CD4-positive, alpha-beta T cell treated with Interleukin-4 for 4 hours (primary cell): ENCODE data around the gene AGTR1.
"Not testable (repeated sequence)": the region's sequence is repeated elsewhere in the genome, so short reads cannot be mapped to it uniquely, and the experiment has no call there.

Experiments
- DNase-seq: peaks from one replicate; pipeline ENCODE4 v3.0.0-alpha.2; 2020

Gene AGTR1

DNA sequence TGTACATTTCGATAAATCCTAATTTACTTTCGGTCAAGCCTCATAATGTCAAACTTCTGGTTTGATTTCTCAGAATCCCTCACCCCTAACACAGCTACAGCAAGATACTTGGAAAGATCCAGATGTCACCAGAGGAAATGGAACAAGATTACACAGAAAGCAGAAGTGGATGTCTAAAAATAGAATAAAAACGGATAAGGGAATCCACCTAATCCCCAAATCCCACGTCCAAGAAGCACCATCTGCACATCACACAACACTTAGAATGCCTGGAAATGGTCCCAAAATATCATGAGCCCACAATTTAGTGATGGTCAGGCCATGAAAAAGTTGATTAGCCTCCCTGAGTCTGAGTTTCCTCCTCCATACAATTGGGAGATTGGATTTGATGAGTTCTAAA is 61.7 kb downstream of the AGTR1 start:
- no peak for DNase-seq

DNA sequence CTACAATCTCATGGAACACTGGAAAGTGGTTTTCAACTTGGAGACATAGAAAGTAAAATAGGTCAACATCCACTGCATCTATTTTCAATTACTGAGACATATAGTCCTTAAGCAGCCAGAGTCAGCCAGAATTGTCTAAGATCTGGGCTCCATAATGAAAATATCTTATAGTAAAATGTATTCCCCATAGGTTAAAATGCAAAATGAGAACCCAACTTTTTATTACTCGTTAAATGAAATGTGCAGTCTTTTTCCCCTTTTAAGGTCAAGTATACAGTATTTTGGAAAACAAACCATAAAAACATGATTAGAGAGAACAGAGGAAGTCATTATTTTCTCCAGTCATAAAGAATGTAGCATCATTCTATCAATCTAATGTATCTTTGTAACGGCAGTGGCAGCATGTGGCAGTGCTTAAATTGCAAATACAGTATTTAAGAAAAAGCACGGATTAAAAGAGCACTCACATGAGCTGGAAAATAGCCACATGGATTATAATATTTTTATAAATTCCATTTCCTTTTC is 65.5 kb downstream of the AGTR1 start:
- DNase-seq: no peak

DNA sequence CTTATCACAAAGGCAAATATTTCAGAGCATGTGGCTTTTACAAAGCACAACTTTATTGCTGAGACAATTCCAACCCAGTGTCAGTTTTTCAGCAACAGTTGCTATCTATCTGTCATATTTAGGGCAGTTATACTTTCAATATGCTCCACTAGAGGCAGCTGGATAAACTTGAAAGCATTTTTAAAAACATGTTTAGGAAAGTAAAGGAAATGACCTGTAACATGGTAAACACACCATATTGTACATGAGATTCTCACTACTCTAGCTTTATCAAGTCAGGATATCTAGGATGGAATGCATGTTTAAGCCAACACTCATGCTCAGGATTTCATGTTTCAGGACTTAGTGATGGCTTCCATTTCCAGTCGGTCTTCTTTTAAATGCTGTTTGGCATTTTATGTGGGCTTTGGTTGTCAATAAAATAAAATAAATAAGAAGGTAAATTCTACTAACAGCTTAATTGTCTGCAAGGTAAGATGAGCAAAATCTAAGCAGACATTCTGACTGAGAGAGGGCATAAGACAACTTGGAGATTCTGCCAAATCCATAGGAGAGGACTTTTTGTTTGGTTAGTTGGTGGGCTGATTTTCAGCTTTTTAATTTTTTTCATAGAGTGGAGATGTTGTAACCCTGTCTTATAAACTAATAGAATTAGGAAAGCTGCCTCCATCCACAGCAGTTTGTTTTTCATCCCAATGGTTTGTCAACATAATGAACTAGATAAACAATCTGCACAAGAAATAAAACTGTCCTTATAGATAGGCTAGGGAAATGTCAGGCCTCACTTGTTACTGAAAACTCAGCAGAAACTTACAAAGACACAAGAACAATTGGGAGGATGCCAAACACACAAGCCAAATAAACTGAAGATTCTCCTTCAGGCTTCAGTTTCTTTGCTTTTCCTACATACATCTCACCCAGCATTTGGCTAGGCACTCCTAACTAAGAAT is 66.6 kb downstream of the AGTR1 start:
- no peak for DNase-seq

DNA sequence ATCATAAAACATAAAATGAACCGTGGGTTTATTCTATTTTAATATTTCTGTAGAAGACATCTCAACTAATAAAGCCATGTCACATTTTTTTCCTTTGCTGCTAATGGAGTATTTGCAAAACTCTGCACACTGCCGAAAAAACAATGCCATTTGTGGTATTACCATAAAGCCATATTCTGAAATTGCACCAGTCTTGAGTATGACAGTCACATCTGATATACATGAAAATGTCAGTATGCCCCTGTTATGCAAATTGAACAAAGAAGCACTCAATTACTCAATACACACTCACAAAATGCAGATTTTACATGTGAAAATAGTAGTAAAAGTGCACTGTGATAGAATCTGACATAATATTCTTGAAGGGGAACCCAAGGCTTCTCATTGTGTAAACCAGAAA is 74.7 kb downstream of the AGTR1 start:
- DNase-seq: no peak

GRCh38 chr3:148772835-148773234 is 75.1 kb downstream of the AGTR1 start:
- DNase-seq: no peak

DNA sequence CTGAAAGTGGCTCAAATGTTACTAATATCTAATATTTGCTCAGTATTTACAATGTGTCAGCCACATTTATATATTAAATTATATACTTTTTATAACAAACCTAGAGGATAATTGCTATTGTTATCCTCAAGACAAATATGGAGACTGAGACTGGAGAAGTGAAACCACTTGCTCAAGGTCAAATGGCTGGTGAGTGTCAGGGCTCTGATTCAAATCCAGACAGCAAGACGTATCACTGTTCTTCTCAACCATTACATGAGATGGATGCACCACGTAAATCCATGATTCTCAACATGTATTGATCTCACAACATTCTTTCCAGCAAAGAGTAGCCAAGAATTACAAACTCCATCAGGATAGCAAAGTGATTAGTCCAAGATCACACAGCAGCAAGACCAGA is 76.1 kb downstream of the AGTR1 start:
- DNase-seq: no peak

DNA sequence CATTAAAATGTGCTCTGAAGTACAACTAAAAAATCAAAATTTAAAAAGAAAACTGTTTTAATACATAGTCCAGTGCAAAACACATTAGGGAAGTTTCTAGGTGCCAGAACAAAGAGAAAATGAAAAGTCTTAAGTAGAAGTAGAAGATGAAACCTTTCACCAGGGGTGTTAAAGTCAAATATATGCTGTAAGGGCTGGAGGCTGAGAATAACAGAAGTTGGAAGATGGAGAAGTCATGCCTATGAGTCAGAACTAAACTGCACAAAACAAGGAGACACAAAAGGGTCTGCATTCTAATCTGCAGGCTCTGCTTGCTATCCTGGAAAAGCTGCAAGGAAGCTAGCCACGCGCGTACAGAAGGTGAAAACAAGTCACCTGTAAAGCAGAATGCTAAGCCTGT is 81.2 kb downstream of the AGTR1 start:
- DNase-seq: no peak

GRCh38 chr3:148785026-148785425 is 87.3 kb downstream of the AGTR1 start:
- DNase-seq: not testable (repeated sequence)

GRCh38 chr3:148786159-148786558 is 88.5 kb downstream of the AGTR1 start:
- DNase-seq: not testable (repeated sequence)

GRCh38 chr3:148789146-148789545 is 91.4 kb downstream of the AGTR1 start:
- no peak for DNase-seq

GRCh38 chr3:148789906-148790305 is 92.2 kb downstream of the AGTR1 start:
- no peak for DNase-seq

DNA sequence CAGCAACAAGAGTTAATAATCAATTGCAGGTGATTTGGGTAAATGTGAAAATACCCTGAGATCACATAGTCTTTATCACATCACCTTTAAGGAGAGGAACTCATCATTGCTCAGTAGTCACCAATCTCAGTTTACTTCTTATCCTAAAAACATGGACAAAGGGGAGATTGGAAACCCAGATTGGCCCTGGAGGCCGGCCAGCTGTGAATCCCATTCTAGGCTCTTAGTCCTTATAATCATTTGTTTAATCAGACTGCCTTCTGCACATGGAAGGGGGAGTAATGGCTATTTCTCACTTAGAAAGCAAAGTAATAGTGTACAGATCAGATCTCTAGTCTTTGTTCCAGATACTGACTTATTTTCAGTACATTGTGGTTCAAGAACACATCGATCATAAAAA is 92.7 kb downstream of the AGTR1 start:
- DNase-seq: no peak

DNA sequence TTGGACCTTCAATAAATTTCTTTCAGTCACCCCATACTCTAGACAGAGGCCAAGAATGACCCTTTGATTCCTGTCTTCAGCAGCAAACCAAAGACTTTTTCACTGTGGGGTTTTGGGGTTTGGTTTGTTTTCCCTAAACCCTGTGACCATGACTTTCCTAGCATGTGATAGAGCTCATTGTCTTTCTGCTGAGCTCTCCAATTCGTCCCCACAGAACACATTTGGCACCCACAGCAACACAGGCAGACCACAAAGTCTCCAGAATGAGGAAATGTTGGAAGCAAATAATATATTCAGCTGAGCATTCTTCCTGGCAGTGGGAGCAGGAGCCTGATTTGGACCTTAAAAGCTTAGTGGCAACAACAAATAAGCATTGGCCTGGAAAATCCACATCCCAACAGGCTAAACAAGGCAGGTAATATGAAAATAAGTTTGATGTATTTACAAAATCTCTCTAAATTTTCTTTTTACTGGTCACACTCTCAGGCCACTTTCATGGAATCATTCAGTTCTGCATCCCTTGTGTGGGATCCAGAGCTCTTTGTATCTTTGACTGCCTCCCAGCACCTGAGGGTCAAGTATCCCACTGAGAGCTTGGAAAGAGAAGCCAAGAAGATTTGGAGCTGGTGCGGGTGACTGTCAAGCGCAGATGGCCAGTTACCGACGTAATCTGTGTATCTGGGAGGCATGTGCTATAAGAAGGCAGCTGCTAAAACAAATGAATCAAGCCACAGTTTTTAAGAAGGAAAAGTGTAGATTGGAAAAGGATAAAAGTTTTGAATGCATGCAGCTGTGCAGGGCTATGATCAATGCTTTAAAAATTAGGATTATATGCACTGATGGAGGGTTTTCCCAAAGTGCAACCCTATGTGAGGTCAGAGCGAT is 93.4 kb downstream of the AGTR1 start:
- no peak for DNase-seq

DNA sequence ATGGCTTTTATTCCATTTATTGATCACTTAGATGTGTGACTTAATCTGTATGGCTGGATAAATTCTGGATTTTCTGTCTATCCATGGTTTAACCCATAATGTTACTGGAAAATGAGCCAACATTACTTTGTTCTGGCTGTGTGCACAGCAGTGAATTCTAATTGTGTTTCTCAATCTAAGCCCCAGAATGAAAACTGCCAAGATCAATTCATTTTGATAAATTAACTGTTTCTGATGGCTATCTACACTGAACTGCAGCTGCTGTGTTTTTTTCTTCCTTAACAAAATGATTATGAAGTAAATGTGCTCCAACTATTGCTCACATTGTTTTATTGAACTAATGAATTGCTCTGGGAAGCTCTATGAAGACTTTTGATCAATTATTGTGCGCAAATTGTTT is 94.2 kb downstream of the AGTR1 start:
- no peak for DNase-seq

- DNase-seq: no peak
These were observed 94.8 kb downstream of the AGTR1 start for GRCh38 chr3:148792516-148792915.
